NAMALWA (cell line): ENCODE measurements around the gene OGFOD2.

Experiments
- DNase-seq: peaks from one replicate; pipeline ENCODE4 v3.0.0-alpha.2; 2015; ENCODE audit warnings: low spot score

The OGFOD2 gene

DNA sequence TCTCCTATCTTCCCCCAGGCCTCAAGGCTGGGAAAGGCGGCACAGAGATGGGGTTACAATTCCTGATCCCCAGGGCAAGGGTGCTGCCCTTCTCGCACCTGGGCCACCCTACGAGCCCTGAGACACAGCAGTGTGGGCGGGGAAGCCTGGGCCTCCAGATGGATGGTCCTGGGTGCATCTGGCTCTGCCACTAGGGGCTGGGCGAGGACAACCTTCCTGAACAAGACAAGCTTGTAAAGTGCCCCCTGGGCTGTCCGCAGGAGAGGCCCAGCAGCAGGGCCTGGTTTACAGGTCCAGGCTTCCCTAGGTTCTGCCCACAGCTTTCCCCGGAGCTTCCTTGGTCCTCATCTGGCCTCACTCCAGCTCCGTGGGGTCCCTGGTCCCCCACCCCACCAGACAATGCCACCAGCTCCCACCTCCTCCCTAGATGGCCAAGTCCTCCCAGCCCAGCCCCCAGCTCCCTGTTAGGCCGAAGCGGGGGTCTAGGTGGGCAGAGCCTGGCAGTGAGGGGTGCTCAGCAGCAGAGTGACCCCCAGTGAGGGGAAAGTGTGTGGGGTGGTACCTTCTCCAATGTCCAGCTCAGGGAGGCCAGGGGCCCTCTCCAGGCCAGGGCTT is 14.3 kb downstream of the OGFOD2 start:
- DNase-seq = no peak

GRCh38 chr12:122989874-122990419 is 14.9 kb downstream of the OGFOD2 start:
- no peak for DNase-seq

DNA sequence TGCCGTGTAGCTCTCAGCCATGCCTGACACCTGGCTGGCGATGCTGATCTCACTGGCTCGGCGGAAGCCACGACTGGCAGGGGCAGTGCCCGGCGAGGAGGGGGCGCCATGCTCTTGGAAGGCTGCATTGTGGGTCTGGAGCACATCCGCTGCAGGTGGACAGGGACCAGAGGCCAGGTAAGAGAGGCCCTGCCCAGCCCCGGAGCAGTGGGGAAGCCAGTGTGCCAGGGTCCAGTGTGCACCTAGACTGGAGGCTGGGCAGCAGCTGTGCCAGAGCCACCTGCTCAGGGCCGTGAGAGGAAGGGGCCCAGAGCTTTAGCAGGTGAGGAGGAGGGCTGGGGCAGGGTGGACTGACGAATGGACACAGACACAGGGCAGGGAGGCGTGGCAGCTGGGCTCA is 15.5 kb downstream of the OGFOD2 start:
- DNase-seq = no peak

DNA sequence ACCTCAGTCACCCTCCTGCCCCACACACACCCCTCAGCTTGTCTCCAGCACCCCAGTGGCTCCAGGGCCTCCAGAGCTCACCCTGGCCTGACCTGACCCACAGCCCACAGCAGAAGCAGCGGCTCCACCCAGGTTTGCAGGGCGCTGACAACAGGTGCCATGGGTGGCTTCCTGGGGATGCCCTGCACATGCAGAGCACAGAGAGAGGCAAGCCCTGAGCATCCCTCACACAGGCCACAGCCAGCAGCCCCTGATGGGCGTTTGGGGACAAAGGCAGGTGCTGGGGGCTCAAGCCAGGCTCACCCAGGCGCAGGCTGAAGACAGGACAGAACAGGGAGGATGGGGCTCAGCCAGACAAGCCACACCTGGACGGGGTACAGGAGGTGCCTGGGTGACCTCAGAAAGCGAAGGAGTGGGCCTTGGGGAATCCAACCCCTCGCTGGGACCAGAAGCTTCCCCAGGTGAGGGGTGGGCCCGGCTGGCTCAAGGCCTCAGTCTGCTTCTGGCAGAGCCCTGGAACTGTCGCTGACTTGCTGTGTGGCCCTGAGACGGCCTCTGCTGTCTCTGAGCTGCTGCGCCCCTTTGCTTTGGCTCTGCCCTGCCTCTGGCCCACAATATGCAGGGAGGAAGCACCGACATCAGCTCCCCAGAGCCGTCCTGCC is 16.0 kb downstream of the OGFOD2 start:
- DNase-seq = no peak

DNA sequence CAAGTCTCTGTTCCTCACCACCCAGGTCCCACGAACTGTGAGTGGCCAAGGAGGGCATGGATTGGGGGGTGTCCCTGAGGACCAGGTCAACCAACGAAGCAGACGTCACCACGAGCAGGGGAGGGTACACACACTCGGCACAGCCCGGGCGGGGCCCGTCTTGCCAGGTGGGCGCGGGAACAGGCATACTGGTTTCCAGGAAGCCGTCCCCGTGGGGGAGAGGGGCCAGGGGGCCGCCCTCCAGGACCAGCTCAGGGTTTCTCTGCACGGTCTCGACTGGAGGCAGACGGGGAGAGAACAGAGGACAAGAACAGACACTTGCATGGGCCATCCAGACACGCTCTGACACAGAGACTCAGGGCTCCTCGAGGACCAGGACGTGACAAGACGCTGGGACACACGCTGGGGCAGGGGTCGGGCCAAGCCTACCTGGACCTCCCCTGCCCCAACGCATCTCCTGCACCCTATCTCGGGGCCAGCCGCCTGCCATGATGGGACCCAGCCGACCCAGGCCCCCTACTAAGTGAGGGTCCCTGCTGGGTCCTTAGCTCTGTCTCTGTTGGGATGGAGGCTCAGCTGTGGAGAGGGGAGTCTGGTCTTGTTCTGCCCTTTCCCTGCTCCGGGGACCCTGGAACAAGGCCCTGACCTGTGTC is 16.7 kb downstream of the OGFOD2 start:
- DNase-seq = no peak

DNA sequence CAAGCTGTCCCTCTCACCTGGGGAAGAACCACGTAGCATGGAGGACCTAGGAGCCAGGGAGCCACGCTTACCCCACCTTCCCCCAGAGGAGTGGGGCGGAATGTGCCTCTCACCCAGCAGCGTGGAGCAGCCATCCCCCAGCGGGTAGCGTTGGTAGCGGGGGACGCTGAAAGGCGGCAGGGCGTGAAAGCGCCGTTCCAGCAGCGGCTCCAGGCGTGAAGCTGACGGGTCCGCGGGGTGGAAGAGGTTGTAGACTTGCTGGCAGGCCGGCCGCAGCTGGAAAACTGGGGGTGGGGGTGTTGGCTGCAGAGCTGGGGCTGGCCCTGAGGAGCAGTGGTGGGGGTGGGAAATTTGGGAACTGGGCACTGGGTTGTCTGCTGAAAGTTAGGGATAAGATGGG is 17.3 kb downstream of the OGFOD2 start:
- DNase-seq = no peak

- no peak for DNase-seq
Observed at GRCh38 chr12:122994140-122994675, 19.2 kb downstream of the OGFOD2 start.

- DNase-seq = no peak
Observed at GRCh38 chr12:122994781-122995502, 19.9 kb downstream of the OGFOD2 start.

DNA sequence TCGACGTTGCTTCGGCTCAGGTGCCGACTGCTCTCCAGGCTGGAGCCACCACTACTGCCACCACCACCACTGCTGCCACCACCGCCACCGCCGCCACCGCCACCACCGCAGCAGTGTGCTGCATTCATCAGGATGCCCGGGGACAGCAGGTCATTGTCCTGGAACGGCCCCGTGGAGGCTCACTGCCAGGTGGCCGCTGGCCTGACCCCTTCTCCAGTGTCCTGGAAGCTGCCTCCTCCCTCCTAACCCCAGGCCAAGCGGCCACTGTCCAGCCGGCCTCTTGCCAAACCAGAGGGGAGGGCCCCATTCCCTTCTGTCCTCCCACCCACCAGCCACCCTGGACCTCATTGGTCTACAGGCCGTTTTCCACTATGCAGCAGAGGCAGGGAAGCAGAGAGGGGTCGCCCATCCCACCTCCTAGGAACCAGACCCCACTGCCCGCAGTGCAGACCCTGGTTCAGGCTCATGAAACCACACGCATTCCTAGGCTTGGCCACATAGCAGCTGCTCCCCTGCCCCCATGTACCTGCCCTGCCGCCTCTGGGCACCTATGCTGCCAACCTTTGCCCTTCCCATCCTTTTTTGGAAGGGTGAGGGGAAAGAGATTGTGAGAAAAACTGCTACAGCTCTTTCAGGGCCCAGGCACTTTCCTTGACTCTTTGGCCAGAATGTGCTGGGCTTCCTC is 20.6 kb downstream of the OGFOD2 start:
- DNase-seq = no peak

GRCh38 chr12:122996188-122996601 is 21.2 kb downstream of the OGFOD2 start:
- DNase-seq = no peak

GRCh38 chr12:122996621-122997342 is 21.7 kb downstream of the OGFOD2 start:
- DNase-seq = no peak

GRCh38 chr12:122997343-122998250 is 22.6 kb downstream of the OGFOD2 start:
- DNase-seq = no peak

- no peak for DNase-seq
Observed at GRCh38 chr12:122998316-122998715, 23.3 kb downstream of the OGFOD2 start.

DNA sequence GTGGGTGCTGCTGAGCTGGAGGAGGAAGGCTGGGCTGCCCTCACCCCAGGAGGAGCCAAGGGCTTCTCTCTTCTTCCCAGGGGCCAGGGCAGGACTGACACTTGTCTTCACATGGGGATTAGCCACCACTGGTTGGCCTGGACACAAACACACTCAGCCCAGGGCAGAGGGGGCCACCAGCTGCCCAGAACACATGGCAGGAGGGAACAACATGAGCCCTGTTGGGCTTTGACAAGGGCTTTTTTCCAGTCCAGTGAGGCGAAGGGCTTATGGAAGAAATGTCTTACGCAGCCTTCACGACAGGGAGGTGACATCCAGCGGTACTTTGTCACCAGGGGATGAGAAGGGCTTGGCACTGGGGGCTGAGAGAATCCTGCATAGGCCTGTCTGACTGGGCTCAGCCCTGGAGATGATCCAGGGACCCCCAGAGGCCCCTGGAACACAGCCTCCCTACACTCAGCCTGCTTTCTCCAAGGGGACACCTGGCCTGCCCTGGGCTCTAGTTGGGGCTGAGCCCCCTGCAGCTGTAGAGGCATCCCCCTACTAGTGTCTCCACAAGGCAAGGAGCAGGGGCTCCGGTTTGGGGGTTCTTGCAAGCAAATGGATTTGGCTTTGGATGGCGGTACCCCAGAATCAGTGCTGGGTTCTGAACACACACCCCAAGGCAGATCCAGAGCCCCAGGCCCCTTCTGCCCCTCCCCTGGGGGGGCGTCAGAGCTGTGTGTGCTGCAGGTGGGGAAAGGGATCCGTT is 24.3 kb downstream of the OGFOD2 start:
- DNase-seq = no peak

DNA sequence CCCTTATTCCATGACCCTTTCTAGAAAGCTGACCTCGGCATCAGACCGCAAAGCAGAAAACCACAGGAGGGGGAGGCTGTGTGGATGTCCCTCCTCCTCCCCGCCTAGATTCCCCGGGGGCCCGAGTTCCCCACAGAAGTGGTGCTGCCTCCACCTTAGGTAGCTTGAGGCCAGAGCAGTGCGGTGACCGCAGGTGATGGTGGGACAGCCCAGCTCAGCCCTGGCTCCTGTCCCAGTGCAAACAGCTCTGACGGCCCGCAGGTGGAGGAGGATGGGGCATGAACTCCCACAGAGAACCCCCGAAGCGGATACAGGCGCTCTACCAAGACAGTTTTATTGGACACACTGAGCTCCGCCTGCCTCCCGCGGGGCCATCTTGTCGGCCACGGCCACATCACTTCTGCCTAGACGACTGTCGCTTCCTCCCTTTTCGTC is 25.0 kb downstream of the OGFOD2 start:
- DNase-seq = no peak

- no peak for DNase-seq
Observed at GRCh38 chr12:123000578-123000977, 25.5 kb downstream of the OGFOD2 start.

GRCh38 chr12:123001464-123001863 is 26.4 kb downstream of the OGFOD2 start:
- DNase-seq = no peak

GRCh38 chr12:123003257-123003656 is 28.2 kb downstream of the OGFOD2 start:
- no peak for DNase-seq

GRCh38 chr12:123004287-123004686 is 29.2 kb downstream of the OGFOD2 start:
- DNase-seq = no peak
